K562 (cell line): ENCODE measurements around the gene C1orf198. TPM values are rescaled to one million over a fixed set of nuclear protein-coding genes. Genes with fewer than 3 reads are reported as not detected.

ENCODE experiments used
- ATAC-seq: fragments of 200-7000 bp; cut with Tn5 transposase; 3 replicates; pipeline ENCODE4 v1.9.1; 2020; ENCODE audit warnings: moderate library complexity
- BruUV-seq: library from RNA; stranded (reverse); fragments of 400-500 nt; replicated peaks from 2 replicates; lab custom pipeline; 2021; lab: Mats Ljungman, UMichigan
- CTCF ChIA-PET: fragments of 300-600 bp; formaldehyde crosslinking; extraction: SDS; loops from one replicate; lab custom pipeline; 2021; ENCODE audit warnings: low intra/inter-chr PET ratio; lab: Yijun Ruan, JAX
- POLR2A ChIA-PET: fragments of 300-600, 350-650 bp; sonication (Branson Sonifier 250); formaldehyde crosslinking; extraction: SDS; loops from one replicate; lab custom pipeline; 2021; ENCODE audit warnings: antibody characterized with exemption, inconsistent platforms; lab: Yijun Ruan, JAX
- DNase-seq, 4 experiments: peaks; one replicate each; pipeline versions ENCODE4 v3.0.0 to v3.0.0-alpha.2; 2011 to 2018; ENCODE audit warnings: low spot score in 3 of 4, mixed read lengths in 3 of 4; ENCODE audit errors: extremely low read depth in 1 of 4
- FAIRE-seq: peaks from 2 replicates; lab custom pipeline; 2011; peaks lifted over from hg19 to GRCh38; lab: Jason Lieb, UNC
- H2AFZ ChIP-seq: 2 replicates; pipeline ENCODE4 v1.6.0; 2011; ENCODE audit warnings: low read depth, low read length, control low read depth, inconsistent platforms
- H3K27ac ChIP-seq: fragments of 200-600 bp; 3 replicates; pipeline ENCODE4 v1.8.0; 2011; ENCODE audit warnings: low read depth, mild to moderate bottlenecking, control low read depth, inconsistent platforms, low read length, moderate library complexity, mixed read lengths; ENCODE audit errors: extremely low read depth
- H3K27me3 ChIP-seq, 2 experiments: fragments of 300-600 bp in 1 of 2; 2 replicates in 1 of 2; 3 replicates in 1 of 2; pipeline versions ENCODE4 v1.6.0 to v1.8.0; 2011; ENCODE audit warnings: inconsistent platforms in 2 of 2, low read length in 2 of 2, mild to moderate bottlenecking in 1 of 2, mixed read lengths in 1 of 2, moderate library complexity in 1 of 2; ENCODE audit not compliant: control insufficient read depth in 2 of 2, insufficient read depth in 2 of 2
- H3K36me3 ChIP-seq: fragments of 300-600 bp; 3 replicates; pipeline ENCODE4 v1.8.0; 2011; ENCODE audit warnings: mild to moderate bottlenecking, low read length, inconsistent platforms; ENCODE audit not compliant: control insufficient read depth, insufficient read depth
- H3K4me1 ChIP-seq, 2 experiments: fragments of 200-600 bp in 1 of 2; replicated peaks in 1 of 2; 2 replicates in 1 of 2; 3 replicates in 1 of 2; pipeline versions ENCODE4 v1.5.1 to v1.8.0; 2011; ENCODE audit warnings: inconsistent platforms in 2 of 2, low read length in 2 of 2, mild to moderate bottlenecking in 1 of 2, mixed read lengths in 1 of 2, moderate library complexity in 1 of 2; ENCODE audit not compliant: control insufficient read depth in 2 of 2, insufficient read depth in 2 of 2
- H3K4me2 ChIP-seq: 2 replicates; pipeline ENCODE4 v1.6.1; 2011; ENCODE audit warnings: low read length, control low read depth, inconsistent platforms, mixed read lengths; ENCODE audit not compliant: insufficient read depth
- H3K4me3 ChIP-seq: fragments of 200-600 bp; sonication (generic), shearing (Covaris generic); 2 replicates; pipeline ENCODE4 v1.5.1; 2016; ENCODE audit warnings: control low read depth, inconsistent platforms
- H3K79me2 ChIP-seq: fragments of 200-600 bp; 3 replicates; pipeline ENCODE4 v1.8.0; 2011; ENCODE audit warnings: low read length, inconsistent platforms; ENCODE audit not compliant: control insufficient read depth, insufficient read depth
- H3K9ac ChIP-seq, 2 experiments: 2 replicates each; pipeline versions ENCODE4 v1.6.0 to v1.6.1; 2011; ENCODE audit warnings: low read depth in 2 of 2, low read length in 2 of 2, control low read depth in 1 of 2, inconsistent platforms in 1 of 2, mild to moderate bottlenecking in 1 of 2, mixed read lengths in 1 of 2; ENCODE audit not compliant: insufficient read depth in 1 of 2
- H3K9me1 ChIP-seq: one replicate; pipeline ENCODE4 v1.6.0; 2011; ENCODE audit warnings: inconsistent platforms, mild to moderate bottlenecking, low read length, moderate library complexity; ENCODE audit not compliant: control insufficient read depth, insufficient read depth
- H3K9me3 ChIP-seq: replicated peaks from 2 replicates; pipeline ENCODE4 v1.5.1; 2011; ENCODE audit warnings: low read depth, low read length, inconsistent platforms; ENCODE audit not compliant: control insufficient read depth, insufficient read depth
- H4K20me1 ChIP-seq: replicated peaks from 2 replicates; pipeline ENCODE4 v1.6.1; 2011; ENCODE audit warnings: low read length, inconsistent platforms, mixed read lengths; ENCODE audit not compliant: control insufficient read depth, insufficient read depth
- ATF3 ChIP-seq, 2 experiments: fragments of 450-650 bp in 1 of 2; sonication (generic) in 1 of 2; formaldehyde crosslinking in 1 of 2; IDR thresholded peaks in 1 of 2; conservative IDR thresholded peaks in 1 of 2; 2 replicates each; pipeline versions ENCODE4 v1.6.1 to v1.8.1; 2016 to 2023; ENCODE audit warnings: mild to moderate bottlenecking in 2 of 2, moderate library complexity in 2 of 2, inconsistent platforms in 1 of 2, missing genetic modification reagents in 1 of 2
- BCOR ChIP-seq: fragments of 450-650 bp; IDR thresholded peaks from 2 replicates; pipeline ENCODE4 v1.6.1; 2016
- HDGF ChIP-seq: fragments of 450-650 bp; IDR thresholded peaks from 2 replicates; pipeline ENCODE4 v1.6.1; 2016
- RBM25 ChIP-seq: fragments of 200-400 bp; formaldehyde crosslinking; IDR thresholded peaks from 2 replicates; pipeline ENCODE4 v1.6.1; 2018; ENCODE audit warnings: low read length, low read depth, moderate library complexity; ENCODE audit not compliant: severe bottlenecking
- SP2 ChIP-seq: IDR thresholded peaks from 2 replicates; pipeline ENCODE4 v1.6.1; 2011; ENCODE audit warnings: mild to moderate bottlenecking, low read depth, low read length, moderate library complexity; ENCODE audit not compliant: poor library complexity, severe bottlenecking; ENCODE audit errors: extremely low read depth
- SPI1 ChIP-seq: IDR thresholded peaks from 2 replicates; pipeline ENCODE4 v1.6.1; 2011; ENCODE audit warnings: low read depth, low read length, control low read depth, borderline replicate concordance
- ZKSCAN8 ChIP-seq: fragments of 200-800 bp; sonication (Bioruptor generic); IDR thresholded peaks from 2 replicates; pipeline ENCODE4 v1.6.1; 2016; ENCODE audit warnings: missing genetic modification characterization, missing compliant biosample characterization
- WGBS: fragments of 100-300 bp; shearing (Covaris generic); methylation state at CpG from one replicate; pipeline ENCODE4 v1.1.6; 2016; ENCODE audit warnings: low coverage, mixed read lengths; ENCODE audit not compliant: insufficient coverage; ENCODE audit errors: missing lambda C conversion rate; 5-methylcytosine and 5-hydroxymethylcytosine counted together
- in situ Hi-C: fragments of 300-500 bp; cut with MboI; formaldehyde crosslinking; loops from 4 replicates; pipeline ENCODE4 v1.15.0; 2018; ENCODE audit warnings: inconsistent platforms, mixed read lengths
- intact Hi-C: fragments of 100-400 bp; cut with micrococcal nuclease; formaldehyde crosslinking; loops from 2 replicates; pipeline ENCODE4 v1.14.2; 2022
- polyA plus RNA-seq, 8 experiments: library from polyadenylated mRNA; depleted of rRNA in 4 of 8; stranded (reverse) in 5 of 8; unstranded in 3 of 8; fragments of >200 nt; fragmentation: Nextera tagmentation in 2 of 8; fragmentation: Illumina TruSeq in 1 of 8; extraction: Ambion mirVana in 2 of 8; extraction: Trizol in 1 of 8; gene quantifications; 2 replicates each; pipeline versions ENCODE4 v1.2.1 to v1.2.3, GENCODE V29; 2011 to 2014; ENCODE audit warnings: inconsistent platforms in 1 of 8, missing spikeins in 1 of 8
- total RNA-seq, 7 experiments: library from RNA; depleted of rRNA in 6 of 7; stranded (reverse); fragments of >200 nt in 6 of 7; fragmentation: Illumina TruSeq in 2 of 7; extraction: Trizol in 2 of 7; gene quantifications; 2 replicates each; pipeline versions ENCODE4 v1.2.1 to v1.2.3, GENCODE V29; 2011 to 2021; ENCODE audit warnings: low replicate concordance in 1 of 7
- TF ChIP-seq, protein P1 (sequence below): fragments of 450-650 bp; IDR thresholded peaks from 2 replicates; pipeline ENCODE4 v1.6.1; 2016; ENCODE audit warnings: borderline replicate concordance

Gene C1orf198
- total and polyA plus RNA-seq, 9 of the 15 experiments (the other 6 are each of a cell fraction or from before 2014, with no cell fraction given): 2.0 to 15.1 (median 10.4) TPM

DNA sequence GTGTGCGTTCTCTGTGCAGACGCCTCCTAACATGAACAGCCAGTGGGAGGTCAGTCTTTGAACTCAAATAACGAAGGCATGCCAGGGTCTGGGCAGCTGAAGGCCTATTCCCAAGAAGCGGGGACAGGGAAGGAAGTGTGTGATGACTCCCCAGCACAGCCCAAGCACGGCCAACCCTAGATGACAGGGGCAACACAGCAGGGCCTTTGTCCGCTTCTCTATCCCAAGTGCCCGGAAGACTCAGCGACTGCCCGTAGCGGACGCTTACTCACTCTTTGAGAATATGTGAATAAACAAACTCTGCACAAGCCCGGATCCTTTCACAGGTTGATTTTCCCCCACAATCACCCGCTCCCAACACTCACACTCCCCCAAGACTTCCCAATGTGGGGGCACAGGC lies 11.2 kb downstream of the C1orf198 start:
- in situ Hi-C loops (no loop called here), intact Hi-C loops (no loop called here)
- H3K27ac ChIP-seq: no peak overlapping the region
- 78% methylated on average over 13 of the region's 13 CpGs for WGBS
- H3K4me2 ChIP-seq: no peak overlapping the region
- ATAC-seq (no peak), DNase-seq (no peak), FAIRE-seq (no peak)
- H3K9me3 ChIP-seq: no peaks in the 10 kb centered on the region
- peaks cover 3% of the 10 kb centered on the region for H3K9me1 ChIP-seq
- H3K27me3 ChIP-seq: no peaks in the 10 kb centered on the region
- no peak overlapping the region for H2AFZ ChIP-seq
- no TSS peak for BruUV-seq
- H4K20me1 ChIP-seq: no peaks in the 10 kb centered on the region
- TF ChIP-seq SP2 (no peak), BCOR (no peak), ATF3 (IDR thresholded peaks at IDR 0.05) (no peak), ATF3 (CRISPR knock-in tag; conservative IDR thresholded peaks at IDR 0.05) (no peak), HDGF (no peak), ZKSCAN8 (CRISPR knock-in tag) (0 out of 2 replicates have a peak, but pooled peaks have one; percentile 26), SPI1 (no peak), RBM25 (no peak)
- TF ChIP-seq, protein P1, sequence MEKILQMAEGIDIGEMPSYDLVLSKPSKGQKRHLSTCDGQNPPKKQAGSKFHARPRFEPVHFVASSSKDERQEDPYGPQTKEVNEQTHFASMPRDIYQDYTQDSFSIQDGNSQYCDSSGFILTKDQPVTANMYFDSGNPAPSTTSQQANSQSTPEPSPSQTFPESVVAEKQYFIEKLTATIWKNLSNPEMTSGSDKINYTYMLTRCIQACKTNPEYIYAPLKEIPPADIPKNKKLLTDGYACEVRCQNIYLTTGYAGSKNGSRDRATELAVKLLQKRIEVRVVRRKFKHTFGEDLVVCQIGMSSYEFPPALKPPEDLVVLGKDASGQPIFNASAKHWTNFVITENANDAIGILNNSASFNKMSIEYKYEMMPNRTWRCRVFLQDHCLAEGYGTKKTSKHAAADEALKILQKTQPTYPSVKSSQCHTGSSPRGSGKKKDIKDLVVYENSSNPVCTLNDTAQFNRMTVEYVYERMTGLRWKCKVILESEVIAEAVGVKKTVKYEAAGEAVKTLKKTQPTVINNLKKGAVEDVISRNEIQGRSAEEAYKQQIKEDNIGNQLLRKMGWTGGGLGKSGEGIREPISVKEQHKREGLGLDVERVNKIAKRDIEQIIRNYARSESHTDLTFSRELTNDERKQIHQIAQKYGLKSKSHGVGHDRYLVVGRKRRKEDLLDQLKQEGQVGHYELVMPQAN: no peak
- no peaks in the 10 kb centered on the region; the same call in 2 of the 3 replicates for H3K36me3 ChIP-seq
- H3K4me1 ChIP-seq: peaks cover 4 to 8% of the 10 kb centered on the region in 2 experiments; a peak in 3 of 5 replicates
- ChIA-PET POLR2A (interaction anchor here (1.2 kb wide), 1 partner anchor 10 kb away, joined by 3 read pairs; no protein-coding TSS in a partner anchor), CTCF (no interaction called here)
- no peak overlapping the region for H3K4me3 ChIP-seq
- H3K79me2 ChIP-seq: no peaks in the 10 kb centered on the region
- H3K9ac ChIP-seq: no peak overlapping the region
